GM21576 (cell line): ENCODE measurements around the gene CAMTA1.

ENCODE experiments used
- ATAC-seq: cut with Tn5 transposase; IDR thresholded peaks from one replicate; pipeline ENCODE4 v1.9.1; 2021; ENCODE audit warnings: mild to moderate bottlenecking, moderate library complexity; ENCODE audit not compliant: unreplicated experiment

CAMTA1 gene

DNA sequence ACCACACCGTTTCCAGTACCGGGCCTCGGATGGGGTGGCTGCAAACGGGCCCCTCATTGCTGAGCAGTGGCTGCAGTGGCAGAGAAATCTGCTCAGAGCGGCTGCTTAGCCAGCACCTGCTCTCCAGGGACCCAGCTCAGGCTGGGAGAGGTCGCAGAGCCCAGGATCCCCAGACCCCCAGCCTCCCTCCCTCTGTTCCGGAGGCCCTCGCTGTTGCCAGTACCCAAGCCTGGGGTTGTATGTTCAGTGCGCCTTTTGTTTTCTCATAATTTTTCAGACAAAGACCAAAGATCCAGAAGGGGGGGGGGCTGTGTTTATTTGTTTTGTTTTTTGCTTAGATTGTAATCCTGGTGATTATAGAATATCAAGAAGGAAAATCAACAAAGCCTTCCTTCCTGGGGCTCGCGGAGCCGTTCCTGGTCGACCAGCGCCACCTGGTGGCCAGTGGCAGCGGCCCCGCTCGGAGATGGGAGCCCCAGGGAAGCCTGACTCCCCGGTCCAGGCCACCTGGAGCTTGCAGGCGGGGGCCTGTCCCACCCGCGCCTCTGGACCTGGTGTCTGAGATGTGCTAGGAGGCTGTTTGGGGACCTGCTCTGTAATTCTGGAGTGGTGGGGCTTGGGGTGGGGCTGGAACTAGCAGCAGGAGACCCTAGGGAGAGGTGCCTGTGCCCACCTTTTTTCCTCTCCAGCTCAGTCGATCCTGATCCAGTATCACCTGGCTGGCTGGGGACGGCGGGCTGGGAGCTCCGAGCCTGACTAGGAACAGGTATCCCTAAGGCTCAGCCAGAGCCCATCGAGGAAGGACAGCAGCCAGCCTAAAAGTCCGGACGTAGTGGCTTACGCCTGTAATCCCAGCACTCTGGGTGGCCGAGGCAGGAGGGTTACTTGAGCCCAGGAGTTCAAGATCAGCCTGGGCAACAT lies 862.0 kb downstream of the CAMTA1 start:
- ATAC-seq = no peak

GRCh38 chr1:7648761-7649384 lies 863.6 kb downstream of the CAMTA1 start:
- ATAC-seq = no peak

- no peak for ATAC-seq
Measured at GRCh38 chr1:7650801-7651200, 865.5 kb downstream of the CAMTA1 start.

- no peak for ATAC-seq
Measured at GRCh38 chr1:7651203-7651602, 865.9 kb downstream of the CAMTA1 start.

DNA sequence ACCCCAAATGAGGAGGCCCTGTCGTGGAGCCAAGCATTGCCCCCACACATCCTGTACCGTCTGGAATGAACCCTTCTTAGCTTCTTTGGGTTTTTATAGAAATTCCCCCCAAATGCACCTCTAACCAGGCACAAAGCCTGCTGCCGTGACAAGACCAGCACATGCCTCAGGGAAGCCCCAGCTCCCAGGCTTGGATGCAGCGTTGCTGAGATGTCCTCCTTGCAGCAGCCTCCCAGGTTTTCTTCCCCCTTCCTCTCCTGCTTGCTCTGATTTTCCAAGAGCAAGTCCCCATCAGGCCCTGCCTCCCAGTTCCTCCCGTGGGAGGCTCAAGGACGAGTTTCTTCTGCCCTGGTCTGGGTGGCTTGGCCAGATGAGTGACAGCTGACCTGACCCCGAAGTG lies 866.8 kb downstream of the CAMTA1 start:
- no peak for ATAC-seq

DNA sequence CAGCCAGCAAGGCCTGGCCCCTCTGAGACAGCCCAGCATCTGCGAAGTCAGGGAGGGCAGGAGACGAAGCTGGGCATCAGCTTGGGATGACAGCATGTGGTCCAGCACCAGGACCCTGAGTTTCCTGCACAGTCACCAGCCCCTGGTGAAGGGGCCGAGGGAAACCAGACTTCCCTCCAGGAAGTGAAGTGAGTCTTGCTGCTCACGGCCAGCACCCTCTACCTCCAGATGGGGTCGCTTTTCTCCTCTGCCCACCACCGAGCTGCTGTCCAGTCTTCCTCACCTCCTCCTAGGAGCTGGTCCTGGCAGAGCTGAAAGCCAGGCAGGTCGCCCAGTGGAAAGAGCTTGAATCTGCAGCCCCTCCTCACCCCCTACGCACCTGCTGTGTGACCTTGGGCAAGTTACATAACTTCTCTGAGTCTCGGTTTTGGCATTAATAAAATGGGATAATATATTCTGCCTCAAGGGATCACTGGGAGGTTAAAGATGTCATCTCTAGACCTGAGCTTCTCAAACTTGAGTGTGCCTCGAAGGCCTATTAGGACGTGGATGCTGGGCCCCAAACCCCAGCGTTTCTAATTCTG lies 867.4 kb downstream of the CAMTA1 start:
- ATAC-seq = no peak

GRCh38 chr1:7654725-7655124 lies 869.5 kb downstream of the CAMTA1 start:
- ATAC-seq = no peak

DNA sequence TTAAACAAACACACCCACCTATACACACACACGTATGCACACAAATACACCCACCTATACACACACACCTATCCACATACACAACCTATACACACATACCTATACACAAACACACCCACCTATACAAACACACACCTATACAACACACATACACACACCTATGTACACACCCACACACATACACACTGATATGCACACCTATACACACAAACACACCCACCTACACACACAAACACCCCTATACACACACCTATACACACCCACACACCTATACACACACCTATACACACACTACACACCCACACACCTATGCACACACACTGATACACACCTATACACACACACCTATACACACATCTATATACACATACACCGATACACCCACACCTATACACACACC lies 870.1 kb downstream of the CAMTA1 start:
- ATAC-seq = no peak

DNA sequence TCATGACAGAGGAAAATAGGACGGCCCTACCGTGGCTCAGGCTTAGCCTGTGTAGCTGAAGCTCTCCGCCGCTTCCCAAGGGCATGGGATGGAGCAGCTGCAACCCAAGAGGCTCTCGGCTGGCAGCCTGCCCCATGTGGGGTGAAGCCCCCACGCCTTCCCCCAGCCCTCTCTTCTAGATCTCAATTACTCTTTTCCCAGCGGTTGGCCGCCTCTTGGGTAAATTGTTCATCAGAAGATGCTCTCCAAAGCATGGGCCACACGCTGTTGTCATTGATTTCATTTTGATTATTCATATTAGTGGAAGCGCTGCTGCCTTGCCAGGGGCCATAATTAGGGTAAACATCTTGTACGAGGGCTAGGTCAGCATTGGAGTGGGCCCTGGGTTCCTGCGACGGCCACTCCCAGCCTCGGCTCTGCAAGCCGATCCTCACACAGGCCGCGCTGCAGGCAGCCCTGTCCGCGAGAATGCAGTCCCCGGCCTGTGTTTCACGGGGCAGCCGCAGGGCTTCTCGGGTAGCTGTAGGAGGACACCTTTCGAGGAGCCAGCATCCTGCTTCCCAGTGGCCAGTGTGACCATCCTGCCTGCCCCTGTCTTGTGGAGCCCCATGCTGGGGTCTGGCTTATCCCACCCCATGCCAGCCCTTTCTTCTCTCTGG lies 871.4 kb downstream of the CAMTA1 start:
- no peak for ATAC-seq

DNA sequence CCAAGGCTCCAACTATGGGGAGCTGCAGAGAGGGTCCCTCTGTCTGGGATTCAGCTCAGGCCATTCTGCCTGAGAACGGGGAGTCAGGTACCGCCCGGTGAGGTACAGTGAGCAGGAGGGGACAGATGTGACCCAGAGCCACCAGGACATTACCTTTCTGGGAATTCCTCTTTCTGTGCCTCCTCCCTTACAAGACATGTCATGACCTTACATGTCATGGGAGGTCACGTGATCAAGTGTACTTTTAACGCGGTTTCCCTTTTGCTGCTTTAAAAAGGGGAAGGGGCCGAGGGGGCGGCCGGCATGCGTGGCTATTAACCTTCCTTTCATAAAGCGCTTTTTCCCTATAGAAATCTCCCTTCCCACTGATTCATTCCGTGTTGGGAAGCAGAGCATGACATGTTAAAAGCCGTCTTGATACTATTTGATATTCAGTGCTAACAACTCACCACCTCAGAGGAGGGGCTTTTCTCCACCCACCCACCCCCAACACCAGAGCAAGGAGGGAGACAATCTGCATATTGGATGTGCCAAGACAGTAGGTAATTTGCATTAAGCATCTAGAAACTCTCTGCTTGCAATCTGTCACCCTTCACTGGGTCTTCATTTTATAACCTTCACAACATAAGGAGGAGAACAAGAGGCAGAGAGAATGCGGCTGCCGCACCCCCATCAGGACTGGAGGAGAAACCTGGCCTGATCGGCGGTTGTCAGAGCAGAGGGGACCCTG lies 872.2 kb downstream of the CAMTA1 start:
- no peak for ATAC-seq

DNA sequence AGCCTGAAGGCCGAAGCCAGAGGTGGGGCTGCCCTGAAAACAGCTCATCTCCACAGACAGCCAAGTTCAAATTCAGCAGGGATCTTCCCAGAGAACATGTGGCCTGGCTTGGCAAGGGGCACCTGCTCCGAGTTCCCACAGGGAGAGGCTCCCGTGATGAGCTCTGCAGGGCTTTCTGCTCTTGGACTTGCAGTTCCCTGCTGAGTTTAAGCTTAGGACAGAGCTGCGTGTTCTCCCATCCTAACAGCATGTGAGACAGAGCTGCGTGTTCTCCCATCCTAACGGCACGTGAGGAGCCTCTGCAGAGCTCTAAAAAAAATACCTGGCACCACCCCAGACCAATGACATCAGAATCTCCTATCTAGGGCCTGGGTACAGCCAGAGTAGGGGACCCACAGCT lies 872.8 kb downstream of the CAMTA1 start:
- ATAC-seq = no peak

DNA sequence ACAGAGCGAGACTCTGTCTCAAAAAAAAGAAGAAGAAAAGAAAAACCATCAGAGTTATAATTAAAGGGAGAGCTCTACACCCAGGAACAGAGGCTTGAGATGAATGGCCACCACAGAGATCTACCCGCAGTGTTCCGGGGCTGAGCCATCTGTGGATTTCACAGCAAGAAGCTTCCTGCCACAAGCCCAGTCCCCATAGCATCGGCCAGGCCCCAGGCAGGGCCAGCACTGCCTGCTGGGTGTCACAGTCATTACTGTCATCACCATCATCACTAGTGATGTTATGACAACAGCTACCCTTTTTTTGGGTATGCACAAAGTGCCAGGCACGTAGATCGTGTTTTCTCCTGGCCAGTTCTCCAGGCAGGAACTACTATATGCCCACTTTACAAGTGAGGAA lies 874.3 kb downstream of the CAMTA1 start:
- ATAC-seq = no peak

DNA sequence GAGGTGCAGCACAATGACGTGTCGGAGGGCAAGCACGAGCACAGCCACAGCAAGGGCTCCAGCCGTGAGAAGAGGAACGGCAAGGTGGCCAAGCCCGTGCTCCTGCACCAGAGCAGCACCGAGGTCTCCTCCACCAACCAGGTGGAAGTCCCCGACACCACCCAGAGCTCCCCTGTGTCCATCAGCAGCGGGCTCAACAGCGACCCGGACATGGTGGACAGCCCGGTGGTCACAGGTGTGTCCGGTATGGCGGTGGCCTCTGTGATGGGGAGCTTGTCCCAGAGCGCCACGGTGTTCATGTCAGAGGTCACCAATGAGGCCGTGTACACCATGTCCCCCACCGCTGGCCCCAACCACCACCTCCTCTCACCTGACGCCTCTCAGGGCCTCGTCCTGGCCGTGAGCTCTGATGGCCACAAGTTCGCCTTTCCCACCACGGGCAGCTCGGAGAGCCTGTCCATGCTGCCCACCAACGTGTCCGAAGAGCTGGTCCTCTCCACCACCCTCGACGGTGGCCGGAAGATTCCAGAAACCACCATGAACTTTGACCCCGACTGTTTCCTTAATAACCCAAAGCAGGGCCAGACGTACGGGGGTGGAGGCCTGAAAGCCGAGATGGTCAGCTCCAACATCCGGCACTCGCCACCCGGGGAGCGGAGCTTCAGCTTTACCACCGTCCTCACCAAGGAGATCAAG lies 878.3 kb downstream of the CAMTA1 start:
- ATAC-seq = no peak

- no peak for ATAC-seq
Measured at GRCh38 chr1:7664147-7664892, 879.1 kb downstream of the CAMTA1 start.

GRCh38 chr1:7664893-7665250 lies 879.6 kb downstream of the CAMTA1 start:
- no peak for ATAC-seq

- ATAC-seq = no peak
Measured at GRCh38 chr1:7666249-7666648, 881.0 kb downstream of the CAMTA1 start.

GRCh38 chr1:7667159-7667558 lies 881.9 kb downstream of the CAMTA1 start:
- ATAC-seq = no peak

DNA sequence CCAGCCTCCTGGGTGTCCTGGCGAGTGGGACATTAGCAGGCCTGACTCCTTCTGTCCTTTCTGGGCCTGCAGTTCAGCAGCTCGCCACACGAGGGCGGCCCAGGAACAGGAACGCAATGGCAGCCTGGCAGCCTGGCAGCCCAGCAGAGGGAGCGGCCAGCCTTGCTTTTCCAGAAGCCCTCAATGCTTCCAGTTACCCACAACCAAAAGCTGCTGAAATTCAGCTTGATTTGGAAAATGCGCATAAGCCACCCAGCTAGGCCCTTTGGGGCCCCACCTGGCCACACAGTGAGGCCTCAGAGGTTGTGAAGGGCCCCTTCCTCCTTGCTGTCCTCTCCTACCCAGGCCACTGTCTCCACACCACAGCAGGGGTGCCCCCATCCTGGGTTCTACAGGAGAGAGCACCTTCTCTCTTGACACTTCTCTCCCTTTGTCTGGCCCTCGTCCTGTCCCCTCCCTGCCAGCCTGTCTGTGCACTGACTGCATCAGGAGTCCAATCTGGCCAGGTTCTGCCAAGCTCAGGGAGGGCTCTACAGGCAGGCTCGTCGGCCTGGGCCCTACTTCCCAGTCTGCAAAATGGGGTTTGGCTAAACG lies 882.5 kb downstream of the CAMTA1 start:
- ATAC-seq = no peak
